HCT116 (cell line): ENCODE data around the gene ERBB3. TPM values are rescaled to one million over a fixed set of nuclear protein-coding genes. Genes with fewer than 3 reads are reported as not detected.

ENCODE experiments used
- ATAC-seq: fragments of 200-7000 bp; cut with Tn5 transposase; 2 replicates; pipeline ENCODE4 v1.9.1; 2020; ENCODE audit warnings: mild to moderate bottlenecking, moderate library complexity
- BruUV-seq: library from RNA; stranded (reverse); fragments of 400-500 nt; replicated peaks from 2 replicates; lab custom pipeline; 2021; lab: Mats Ljungman, UMichigan
- CTCF ChIA-PET: fragments of 300-600 bp; sonication (Branson Sonifier 250); formaldehyde crosslinking; loops from one replicate; lab custom pipeline; 2021; ENCODE audit warnings: antibody characterized with exemption; lab: Charles Lee
- POLR2A ChIA-PET: fragments of 300-600, 350-600 bp; sonication (Branson Sonifier 250); formaldehyde crosslinking; loops from one replicate; lab custom pipeline; 2021; ENCODE audit warnings: antibody characterized with exemption; lab: Charles Lee
- RAD21 ChIA-PET, 2 experiments: fragments of 300-600 bp; sonication (Branson Sonifier 250); formaldehyde crosslinking; loops; one replicate each; lab custom pipeline; 2023; ENCODE audit warnings: low total read pairs in 2 of 2; ENCODE audit not compliant: uncharacterized antibody in 2 of 2, unreplicated experiment in 2 of 2, low non-redundant PET in 1 of 2; lab: Charles Lee
- DNase-seq: peaks from one replicate; pipeline ENCODE4 v3.0.0-alpha.2; 2010; ENCODE audit warnings: low read depth, low spot score
- H2AFZ ChIP-seq: fragments of 200-600 bp; shearing (Covaris generic), sonication (generic); 2 replicates; pipeline ENCODE4 v1.6.1; 2017; ENCODE audit warnings: low read depth, mixed run types, mixed read lengths, antibody characterized with exemption, low read length; ENCODE audit not compliant: poor library complexity, severe bottlenecking
- H3K27ac ChIP-seq: 2 replicates; pipeline ENCODE4 v1.5.1; 2012; ENCODE audit warnings: low read depth, low read length
- H3K27me3 ChIP-seq: fragments of 200-600 bp; sonication (generic); 2 replicates; pipeline ENCODE4 v1.6.1; 2016; ENCODE audit warnings: mixed run types, low read length, mixed read lengths; ENCODE audit not compliant: insufficient read depth
- H3K36me3 ChIP-seq, 2 experiments: fragments of 200-500 bp in 1 of 2; fragments of 200-600 bp in 1 of 2; sonication (Bioruptor generic) in 1 of 2; sonication (generic) in 1 of 2; 2 replicates each; pipeline versions ENCODE4 v1.5.1 to v1.6.1; 2014 to 2016; ENCODE audit warnings: low read length in 2 of 2, inconsistent platforms in 1 of 2, mixed read lengths in 1 of 2, mixed run types in 1 of 2; ENCODE audit not compliant: insufficient read depth in 2 of 2, control insufficient read depth in 1 of 2
- H3K4me1 ChIP-seq, 2 experiments: fragments of 200-600 bp in 1 of 2; sonication (generic) in 1 of 2; 2 replicates each; pipeline versions ENCODE4 v1.5.1 to v1.6.1; 2012 to 2017; ENCODE audit warnings: low read length in 2 of 2, inconsistent platforms in 1 of 2, mild to moderate bottlenecking in 1 of 2, mixed read lengths in 1 of 2, mixed run types in 1 of 2, moderate library complexity in 1 of 2; ENCODE audit not compliant: insufficient read depth in 2 of 2, control insufficient read depth in 1 of 2
- H3K4me2 ChIP-seq: fragments of 200-600 bp; sonication (generic); 2 replicates; pipeline ENCODE4 v1.6.1; 2017; ENCODE audit warnings: mixed run types, low read length, mixed read lengths
- H3K4me3 ChIP-seq, 2 experiments: fragments of 200-600 bp in 1 of 2; sonication (generic) in 1 of 2; replicated peaks in 1 of 2; 2 replicates each; pipeline ENCODE4 v1.5.1; 2011 to 2016; ENCODE audit warnings: low read length in 2 of 2, control low read depth in 1 of 2, low read depth in 1 of 2, mild to moderate bottlenecking in 1 of 2, mixed read lengths in 1 of 2, mixed run types in 1 of 2
- H3K79me2 ChIP-seq: fragments of 200-600 bp; sonication (generic); 2 replicates; pipeline ENCODE4 v1.6.1; 2017; ENCODE audit warnings: mild to moderate bottlenecking, mixed run types, low read length, moderate library complexity, mixed read lengths; ENCODE audit not compliant: insufficient read depth
- H3K9ac ChIP-seq: fragments of 200-600 bp; sonication (generic); 2 replicates; pipeline ENCODE4 v1.6.1; 2016; ENCODE audit warnings: low read length, mixed read lengths
- H3K9me2 ChIP-seq: fragments of 200-600 bp; sonication (generic), shearing (Covaris generic); 2 replicates; pipeline ENCODE4 v1.6.1; 2017; ENCODE audit warnings: mixed run types, mild to moderate bottlenecking, moderate library complexity; ENCODE audit not compliant: insufficient read depth
- H3K9me3 ChIP-seq, 2 experiments: fragments of 200-500 bp in 1 of 2; fragments of 200-600 bp in 1 of 2; sonication (Bioruptor generic) in 1 of 2; sonication (generic) in 1 of 2; 2 replicates each; pipeline ENCODE4 v1.6.1; 2014 to 2017; ENCODE audit warnings: low read length in 2 of 2, mixed read lengths in 2 of 2, inconsistent platforms in 1 of 2, low read depth in 1 of 2, mild to moderate bottlenecking in 1 of 2, mixed run types in 1 of 2, moderate library complexity in 1 of 2; ENCODE audit not compliant: control insufficient read depth in 1 of 2, insufficient read depth in 1 of 2
- H4K20me1 ChIP-seq: fragments of 200-600 bp; sonication (generic), shearing (Covaris generic); 2 replicates; pipeline ENCODE4 v1.6.1; 2017; ENCODE audit warnings: mixed run types, mild to moderate bottlenecking, moderate library complexity; ENCODE audit not compliant: insufficient read depth
- FOSL1 ChIP-seq: IDR thresholded peaks from 2 replicates; pipeline ENCODE4 v1.6.1; 2012; ENCODE audit warnings: low read depth
- JUND ChIP-seq: IDR thresholded peaks from 2 replicates; pipeline ENCODE4 v1.6.1; 2012
- POLR2A ChIP-seq: IDR thresholded peaks from 2 replicates; pipeline ENCODE4 v1.7.0; 2011; ENCODE audit warnings: borderline replicate concordance; ENCODE audit not compliant: insufficient read depth, insufficient read length; ENCODE audit errors: extremely low read depth
- POLR2AphosphoS5 ChIP-seq: IDR thresholded peaks from 2 replicates; pipeline ENCODE4 v1.6.1; 2011; ENCODE audit warnings: mild to moderate bottlenecking, low read depth, low read length, moderate library complexity
- RAD21 ChIP-seq: IDR thresholded peaks from 2 replicates; pipeline ENCODE4 v1.6.1; 2012; ENCODE audit warnings: low read depth, mild to moderate bottlenecking
- SIN3A ChIP-seq: IDR thresholded peaks from 2 replicates; pipeline ENCODE4 v1.6.1; 2012; ENCODE audit warnings: low read depth
- SP1 ChIP-seq: IDR thresholded peaks from 2 replicates; pipeline ENCODE4 v1.6.1; 2012; ENCODE audit warnings: low read depth
- ZFX ChIP-seq: fragments of 450-650 bp; IDR thresholded peaks from 2 replicates; pipeline ENCODE4 v1.6.1; 2017
- ZNF274 ChIP-seq: fragments of 200-500 bp; sonication (Bioruptor generic); IDR thresholded peaks from 2 replicates; pipeline ENCODE4 v1.6.1; 2014; ENCODE audit warnings: mild to moderate bottlenecking, low read depth, low read length, inconsistent platforms
- intact Hi-C: fragments of 100-400 bp; cut with micrococcal nuclease; formaldehyde crosslinking; loops from 2 replicates; pipeline ENCODE4 v1.10.0; 2022
- total RNA-seq: library from RNA; stranded (reverse); gene quantifications from one replicate; pipeline ENCODE4 v1.2.1, GENCODE V29; 2021; ENCODE audit not compliant: unreplicated experiment
- TF ChIP-seq, protein P1 (sequence below): IDR thresholded peaks from 2 replicates; pipeline ENCODE4 v1.6.1; 2012

ERBB3 gene
- total RNA-seq, 1 experiment from 2014 or later: 39.7 TPM

DNA sequence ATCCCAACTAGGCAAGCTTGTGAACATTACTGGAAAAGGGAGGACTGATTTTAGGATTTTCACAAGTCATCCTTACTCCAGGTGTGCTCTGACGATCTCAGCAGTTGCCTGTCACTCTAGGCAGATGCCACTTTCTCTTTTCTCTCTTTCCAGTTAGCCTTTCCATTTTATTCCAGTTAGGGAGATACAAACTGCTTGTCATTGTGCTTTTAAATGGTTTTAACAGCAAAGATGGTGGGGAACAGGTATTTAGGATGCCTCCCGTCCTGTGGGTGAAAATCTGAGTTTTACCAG, 25.6 kb downstream of the ERBB3 start:
- Histone ChIP-seq H3K9ac (peak overlapping the region; percentile 100), H3K9me3 (no peaks in the 10 kb centered on the region), H3K79me2 (peaks cover 57% of the 10 kb centered on the region), H3K27me3 (no peaks in the 10 kb centered on the region), H2AFZ (no peak overlapping the region), H3K4me1 (peaks cover 9 to 26% of the 10 kb centered on the region in 2 experiments), H4K20me1 (peaks cover 7% of the 10 kb centered on the region; the same call in 1 of the 2 replicates), H3K9me2 (no peaks in the 10 kb centered on the region), H3K27ac (peak overlapping the region; percentile 94), H3K4me2 (peak overlapping the region; percentile 93), H3K4me3 (peak overlapping the region; percentile 88 to 98), H3K36me3 (peaks cover 36 to 56% of the 10 kb centered on the region in 2 experiments)
- POLR2A ChIA-PET: interaction anchor here (0.6 to 2.6 kb wide), 6 partner anchors 7 to 108 kb away, joined by 3 to 75 read pairs (median 16); partner anchors contain the start of genes ESYT1, RPL41, SUOX and ZC3H10
- BruUV-seq: no TSS peak
- CTCF ChIA-PET: interaction anchor here (0.9 kb wide), 1 partner anchor 367 kb away, joined by 3 read pairs; no protein-coding TSS in a partner anchor
- DNase-seq (no peak), ATAC-seq (no peak)
- RAD21 ChIA-PET: no interaction called here
- TF ChIP-seq SP1: no peak
- 0 out of 2 replicates have a peak, but pooled peaks have one; percentile 1 for TF ChIP-seq POLR2AphosphoS5
- TF ChIP-seq ZFX: no peak
- no peak for TF ChIP-seq SIN3A
- TF ChIP-seq POLR2A: no peak
- intact Hi-C loops: loop anchor here (2.0 kb wide), 1 partner anchor 59 kb away; no protein-coding TSS in a partner anchor

DNA sequence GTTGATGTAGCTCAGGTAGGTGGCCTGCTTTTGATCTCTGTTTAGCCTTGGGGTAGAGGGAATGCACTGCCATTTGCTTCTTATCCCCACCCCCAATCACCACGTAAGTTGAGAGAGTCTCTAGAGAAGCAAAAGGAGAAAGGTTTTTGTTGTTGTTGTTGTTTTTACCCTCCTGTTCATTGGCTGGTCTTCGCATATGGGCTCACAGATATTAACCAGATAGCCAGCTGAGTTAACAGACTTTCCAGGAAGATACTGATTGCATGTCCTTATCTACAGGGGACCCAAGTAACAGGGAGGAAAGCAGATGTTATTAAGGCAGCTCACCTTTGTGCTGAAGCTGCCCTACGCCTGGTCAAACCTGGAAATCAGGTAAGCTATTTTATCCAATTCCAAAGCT, 27.3 kb downstream of the ERBB3 start:
- Histone ChIP-seq H3K27ac (peak overlapping the region; percentile 18), H3K79me2 (peaks cover 64% of the 10 kb centered on the region), H3K4me2 (0 out of 2 replicates have a peak overlapping the region, but pooled peaks have one; percentile 93), H3K9me2 (no peaks in the 10 kb centered on the region), H3K9ac (no peak overlapping the region), H2AFZ (no peak overlapping the region), H3K36me3 (peaks cover 41 to 67% of the 10 kb centered on the region in 2 experiments), H3K4me3 (no peak overlapping the region), H4K20me1 (peaks cover 7% of the 10 kb centered on the region; the same call in 1 of the 2 replicates), H3K9me3 (no peaks in the 10 kb centered on the region), H3K4me1 (peaks cover 9 to 26% of the 10 kb centered on the region in 2 experiments), H3K27me3 (no peaks in the 10 kb centered on the region)
- DNase-seq (no peak), ATAC-seq (no peak)
- no peak for TF ChIP-seq ZNF274
- TF ChIP-seq, protein P1, sequence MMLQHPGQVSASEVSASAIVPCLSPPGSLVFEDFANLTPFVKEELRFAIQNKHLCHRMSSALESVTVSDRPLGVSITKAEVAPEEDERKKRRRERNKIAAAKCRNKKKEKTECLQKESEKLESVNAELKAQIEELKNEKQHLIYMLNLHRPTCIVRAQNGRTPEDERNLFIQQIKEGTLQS: no peak
- TF ChIP-seq JUND: no peak
- TF ChIP-seq SIN3A: no peak
- no peak for TF ChIP-seq RAD21
- TF ChIP-seq POLR2AphosphoS5: no peak
- no peak for TF ChIP-seq FOSL1
- ChIA-PET CTCF (interaction anchor here (1.2 kb wide), 1 partner anchor 11 kb away, joined by 3 read pairs; the partner anchor contains the start of gene ZC3H10), RAD21 (no interaction called here), POLR2A (interaction anchor here (0.7 kb wide), 1 partner anchor 11 kb away, joined by 3 read pairs; the partner anchor contains the start of gene ZC3H10)
- intact Hi-C loops: no loop called here
- BruUV-seq: no TSS peak
